Neutrophil (primary cell): Measurements from ENCODE around the gene SATB1.

ENCODE experiments used
- H3K27ac ChIP-seq: fragments of 200-600 bp; sonication (generic); 2 replicates; pipeline ENCODE4 v1.5.1; 2016; ENCODE audit warnings: mild to moderate bottlenecking, moderate library complexity
- H3K27me3 ChIP-seq: fragments of 200-600 bp; sonication (generic); 2 replicates; pipeline ENCODE4 v1.6.0; 2016; ENCODE audit warnings: mild to moderate bottlenecking
- H3K36me3 ChIP-seq: fragments of 200-600 bp; sonication (generic); 2 replicates; pipeline ENCODE4 v1.5.1; 2017
- H3K4me1 ChIP-seq, 2 experiments: fragments of 200-600 bp in 1 of 2; sonication (generic) in 1 of 2; 1 replicate in 1 of 2; 2 replicates in 1 of 2; pipeline versions ENCODE4 v1.5.1 to v1.6.1; 2013 to 2016; ENCODE audit warnings: low read depth in 1 of 2, low read length in 1 of 2, mild to moderate bottlenecking in 1 of 2, moderate library complexity in 1 of 2; ENCODE audit not compliant: control insufficient read depth in 1 of 2, insufficient read depth in 1 of 2
- H3K4me3 ChIP-seq, 2 experiments: fragments of 200-600 bp in 1 of 2; sonication (generic) in 1 of 2; 1 replicate in 1 of 2; 2 replicates in 1 of 2; pipeline ENCODE4 v1.5.1; 2013 to 2016; ENCODE audit warnings: low read depth in 1 of 2, low read length in 1 of 2, mild to moderate bottlenecking in 1 of 2, moderate library complexity in 1 of 2
- H3K9me3 ChIP-seq: fragments of 200-600 bp; sonication (generic); 2 replicates; pipeline ENCODE4 v1.5.1; 2016
- TF ChIP-seq, protein P1 (sequence below): fragments of 200-600 bp; sonication (generic); IDR thresholded peaks from 2 replicates; pipeline ENCODE4 v1.5.1; 2016; ENCODE audit warnings: antibody characterized with exemption

Gene SATB1

DNA sequence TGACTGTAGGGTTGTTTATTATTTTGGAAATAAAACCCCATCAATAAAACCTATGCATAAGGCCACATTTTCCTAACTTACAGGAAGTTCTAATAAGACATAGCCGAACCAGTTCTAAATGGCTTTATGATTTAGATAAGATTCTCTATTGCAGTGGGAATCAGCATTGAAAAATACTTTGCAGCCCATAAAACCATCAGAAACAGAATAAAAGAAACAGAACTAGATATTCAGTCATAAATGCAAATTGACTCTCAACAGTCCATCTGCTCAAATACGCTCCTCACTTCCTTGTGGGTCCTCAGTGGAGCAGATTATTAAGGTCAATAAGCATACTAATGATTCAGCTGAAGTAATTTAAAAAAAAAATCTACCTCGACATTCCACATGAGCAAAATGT is 8.8 kb downstream of the SATB1 start:
- Histone ChIP-seq H3K4me3 (no peak overlapping the region), H3K27me3 (no peaks in the 10 kb centered on the region), H3K4me1 (no peaks in the 10 kb centered on the region), H3K36me3 (peaks cover 88% of the 10 kb centered on the region), H3K9me3 (no peaks in the 10 kb centered on the region), H3K27ac (no peak overlapping the region)
- TF ChIP-seq, protein P1, sequence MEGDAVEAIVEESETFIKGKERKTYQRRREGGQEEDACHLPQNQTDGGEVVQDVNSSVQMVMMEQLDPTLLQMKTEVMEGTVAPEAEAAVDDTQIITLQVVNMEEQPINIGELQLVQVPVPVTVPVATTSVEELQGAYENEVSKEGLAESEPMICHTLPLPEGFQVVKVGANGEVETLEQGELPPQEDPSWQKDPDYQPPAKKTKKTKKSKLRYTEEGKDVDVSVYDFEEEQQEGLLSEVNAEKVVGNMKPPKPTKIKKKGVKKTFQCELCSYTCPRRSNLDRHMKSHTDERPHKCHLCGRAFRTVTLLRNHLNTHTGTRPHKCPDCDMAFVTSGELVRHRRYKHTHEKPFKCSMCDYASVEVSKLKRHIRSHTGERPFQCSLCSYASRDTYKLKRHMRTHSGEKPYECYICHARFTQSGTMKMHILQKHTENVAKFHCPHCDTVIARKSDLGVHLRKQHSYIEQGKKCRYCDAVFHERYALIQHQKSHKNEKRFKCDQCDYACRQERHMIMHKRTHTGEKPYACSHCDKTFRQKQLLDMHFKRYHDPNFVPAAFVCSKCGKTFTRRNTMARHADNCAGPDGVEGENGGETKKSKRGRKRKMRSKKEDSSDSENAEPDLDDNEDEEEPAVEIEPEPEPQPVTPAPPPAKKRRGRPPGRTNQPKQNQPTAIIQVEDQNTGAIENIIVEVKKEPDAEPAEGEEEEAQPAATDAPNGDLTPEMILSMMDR: no peak

DNA sequence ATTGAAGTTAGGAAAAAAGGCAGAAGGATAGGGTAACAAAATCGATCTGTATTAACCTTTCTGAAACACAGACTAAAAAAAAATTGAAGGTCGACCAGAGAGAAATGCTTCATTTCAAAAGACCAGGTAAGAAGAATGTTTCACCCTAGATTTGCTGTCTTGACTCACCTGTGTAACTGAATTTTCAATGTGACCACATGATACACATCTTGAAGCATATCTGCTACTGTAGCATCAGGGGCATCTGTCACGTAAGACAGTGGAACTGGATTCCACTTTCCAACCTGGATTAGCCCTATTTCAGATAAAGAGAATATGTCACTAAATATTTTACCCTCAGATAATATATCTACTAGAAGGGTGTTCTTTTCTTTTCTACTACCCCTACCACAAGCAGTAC is 9.3 kb downstream of the SATB1 start:
- Histone ChIP-seq H3K4me3 (no peak overlapping the region), H3K27me3 (no peaks in the 10 kb centered on the region), H3K4me1 (no peaks in the 10 kb centered on the region), H3K9me3 (no peaks in the 10 kb centered on the region), H3K27ac (no peak overlapping the region), H3K36me3 (peaks cover 90% of the 10 kb centered on the region)
- TF ChIP-seq, protein P1: no peak

DNA sequence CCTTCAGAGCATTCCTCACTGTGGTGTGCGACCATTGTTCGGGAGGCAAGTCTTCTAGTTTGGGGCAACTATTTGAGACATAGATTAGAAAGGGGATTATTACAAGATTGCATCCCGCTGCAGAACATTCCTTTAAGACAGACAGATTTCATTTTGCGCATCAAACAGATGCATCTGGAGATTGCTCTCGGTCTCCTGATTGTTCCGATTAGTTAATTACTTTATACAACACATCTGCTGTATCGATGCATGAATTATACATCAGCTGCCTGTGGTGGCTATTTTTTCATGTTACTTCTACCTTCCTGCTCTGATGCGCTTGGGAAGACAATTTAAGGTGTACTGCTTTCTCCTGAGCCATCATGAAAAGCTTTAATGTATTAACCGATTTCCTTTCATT is 10.0 kb downstream of the SATB1 start:
- TF ChIP-seq, protein P1: no peak
- peaks cover 85% of the 10 kb centered on the region for H3K36me3 ChIP-seq
- H3K4me1 ChIP-seq: no peaks in the 10 kb centered on the region

DNA sequence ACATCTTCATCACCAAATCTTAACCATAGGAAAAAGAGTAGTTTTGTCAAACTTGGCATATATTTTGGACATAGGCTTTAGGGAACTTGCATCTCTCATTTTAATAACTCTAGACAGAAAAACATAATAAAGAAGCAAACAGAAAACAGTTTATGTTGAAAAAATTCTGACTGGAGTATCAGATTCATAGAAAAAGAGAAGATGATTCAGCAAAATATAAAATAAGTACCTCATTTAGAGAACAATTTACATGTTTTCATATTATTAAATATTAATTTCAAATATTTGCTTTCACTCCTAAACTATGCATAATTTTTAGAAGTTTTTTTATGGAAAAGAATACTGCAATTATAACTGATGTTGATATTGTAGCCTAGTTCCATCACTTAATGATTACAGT is 12.5 kb downstream of the SATB1 start:
- H3K4me3 ChIP-seq: no peak overlapping the region
- no peaks in the 10 kb centered on the region for H3K9me3 ChIP-seq
- H3K4me1 ChIP-seq: no peaks in the 10 kb centered on the region
- TF ChIP-seq, protein P1: no peak
- no peaks in the 10 kb centered on the region for H3K27me3 ChIP-seq
- peaks cover 60% of the 10 kb centered on the region for H3K36me3 ChIP-seq
- no peak overlapping the region for H3K27ac ChIP-seq

More for the DNA sequence above, 10.0 kb downstream of the SATB1 start:
- Histone ChIP-seq H3K4me3 (no peak overlapping the region), H3K27me3 (no peaks in the 10 kb centered on the region), H3K27ac (no peak overlapping the region), H3K9me3 (no peaks in the 10 kb centered on the region)

DNA sequence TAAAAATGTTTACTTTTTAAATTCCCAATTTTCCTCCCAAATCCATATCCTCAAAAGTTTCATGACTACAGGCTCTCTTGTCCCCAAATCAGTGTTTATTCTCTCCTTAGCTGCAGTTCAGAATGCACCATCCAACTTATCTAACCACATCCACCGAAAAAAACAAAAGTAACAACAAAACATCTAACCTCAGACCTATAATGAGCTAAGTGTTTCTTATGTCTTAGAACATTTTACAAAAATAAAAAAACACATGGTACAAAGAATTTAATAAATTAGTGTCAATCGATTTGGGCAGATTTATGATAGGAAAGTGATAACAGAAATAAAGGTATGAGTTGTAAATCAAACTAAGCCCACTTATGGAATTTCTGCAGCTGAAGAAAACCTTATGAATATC is 13.6 kb downstream of the SATB1 start:
- Histone ChIP-seq H3K36me3 (peaks cover 49% of the 10 kb centered on the region), H3K9me3 (no peaks in the 10 kb centered on the region), H3K4me1 (no peaks in the 10 kb centered on the region), H3K4me3 (no peak overlapping the region), H3K27ac (no peak overlapping the region), H3K27me3 (no peaks in the 10 kb centered on the region)
- TF ChIP-seq, protein P1: no peak

DNA sequence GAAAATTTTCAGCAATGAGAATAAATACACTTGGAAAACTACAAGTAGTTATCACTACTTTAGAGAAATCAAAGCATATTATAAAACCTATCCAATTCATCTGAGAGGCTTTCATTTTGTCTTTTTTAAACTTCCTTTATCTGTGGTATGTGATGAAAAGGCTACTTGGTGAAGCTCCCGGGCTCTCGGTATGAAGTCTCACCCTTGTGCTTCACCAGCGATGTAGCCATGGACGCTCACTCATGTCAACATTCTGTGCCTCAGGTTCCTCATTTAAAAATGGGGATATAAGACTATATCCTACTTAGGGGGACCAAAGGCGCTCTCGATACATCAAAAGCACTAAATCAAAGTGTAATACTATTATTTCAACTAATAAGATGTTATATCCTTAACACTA is 14.9 kb downstream of the SATB1 start:
- TF ChIP-seq, protein P1: no peak
- Histone ChIP-seq H3K36me3 (peaks cover 35% of the 10 kb centered on the region), H3K4me1 (no peaks in the 10 kb centered on the region), H3K27ac (no peak overlapping the region), H3K4me3 (no peak overlapping the region), H3K9me3 (no peaks in the 10 kb centered on the region), H3K27me3 (no peaks in the 10 kb centered on the region)
